Right cardiac atrium (tissue), 5 donors: Measurements from ENCODE around the gene ADAMTS2. TPM values are rescaled to one million over a fixed set of nuclear protein-coding genes. Genes with fewer than 3 reads are reported as not detected.

Experiments
- ATAC-seq, 2 donors: fragments of 200-7000 bp; cut with Tn5 transposase; one replicate each; pipeline versions ENCODE4 v1.8.0 to v1.9.1; 2020; ENCODE audit warnings: moderate library complexity in 2 of 2, mild to moderate bottlenecking in 1 of 2
- DNase-seq, 3 donors: peaks; one replicate each; pipeline ENCODE4 v3.0.0-alpha.2; 2020
- H3K27ac ChIP-seq: one replicate; pipeline ENCODE4 v1.5.1; 2013; ENCODE audit warnings: mild to moderate bottlenecking, low read length, control low read depth, moderate library complexity
- H3K27me3 ChIP-seq: one replicate; pipeline ENCODE4 v1.6.1; 2013; ENCODE audit not compliant: control insufficient read depth, insufficient read depth
- H3K4me1 ChIP-seq: one replicate; pipeline ENCODE4 v1.6.1; 2013; ENCODE audit warnings: low read length; ENCODE audit not compliant: control insufficient read depth, insufficient read depth
- H3K4me3 ChIP-seq: one replicate; pipeline ENCODE4 v1.5.1; 2013; ENCODE audit warnings: low read length, control low read depth
- H3K9me3 ChIP-seq: one replicate; pipeline ENCODE4 v1.6.1; 2013; ENCODE audit warnings: low read length; ENCODE audit not compliant: control insufficient read depth
- WGBS: extraction: QIAGEN DNeasy Blood & Tissue Kit; methylation state at CpG from one replicate; pipeline ENCODE4 v1.1.7; 2013; 5-methylcytosine and 5-hydroxymethylcytosine counted together
- intact Hi-C, 4 donors: fragments of 100-400 bp; cut with DNase I; formaldehyde crosslinking; loops; one replicate each; pipeline versions ENCODE4 v1.11.0 to v1.14.0; 2022 to 2023
- polyA plus RNA-seq: library from polyadenylated mRNA; stranded (reverse); fragments of 200-250 nt; gene quantifications from one replicate; pipeline ENCODE4 v1.2.3, GENCODE V29; 2013
- total RNA-seq, 4 donors: library from RNA; stranded (reverse); fragmentation: NEBNext Ultra II Directional; extraction: Animal tissue kit (Norgen Biotek cat#: 25700); gene quantifications; one replicate each; pipeline ENCODE4 v1.2.1, GENCODE V29; 2021
- donor health status: healthy with polysubstance abuse.
- donor health status: DM: no; HTN: yes; CAD: no.
- donor health status: DM: no; HTN: no; CAD: no.
- donor health status: DM: no; HTN: yes; CAD: no; lungs with severe emphysema.
- donor health status: DM: yes; HTN: yes; CAD: no.

The ADAMTS2 gene
- total and polyA plus RNA-seq, 5 donors, result 7.0 to 23.2 (median 14.7) TPM

- Histone ChIP-seq H3K27ac (no peak overlapping the region), H3K27me3 (no peaks in the 10 kb centered on the region), H3K4me1 (no peaks in the 10 kb centered on the region), H3K9me3 (no peaks in the 10 kb centered on the region), H3K4me3 (no peak overlapping the region)
- DNase-seq (peak; percentile 65 to 73 (median 72)), ATAC-seq (no peak)
- intact Hi-C loops, result no loop called here
- WGBS, result 79% methylated on average over 32 of the region's 32 CpGs
Measured at GRCh38 chr5:179322071-179323025, 22.9 kb downstream of the ADAMTS2 start.

- intact Hi-C loops, result no loop called here
- Histone ChIP-seq H3K27me3 (no peaks in the 10 kb centered on the region), H3K4me1 (peaks cover 2% of the 10 kb centered on the region), H3K4me3 (no peak overlapping the region), H3K27ac (no peak overlapping the region), H3K9me3 (no peaks in the 10 kb centered on the region)
- ATAC-seq (no peak), DNase-seq (peak; percentile 4 to 28 (median 5))
- WGBS, result 87% methylated on average over 13 of the region's 13 CpGs
Measured at GRCh38 chr5:179321206-179321987, 23.9 kb downstream of the ADAMTS2 start.

GRCh38 chr5:179319741-179320281 lies 25.4 kb downstream of the ADAMTS2 start:
- WGBS, result 30% methylated on average over 11 of the region's 11 CpGs
- Histone ChIP-seq H3K4me1 (peaks cover 2% of the 10 kb centered on the region), H3K9me3 (no peaks in the 10 kb centered on the region), H3K4me3 (no peak overlapping the region), H3K27me3 (no peaks in the 10 kb centered on the region), H3K27ac (no peak overlapping the region)
- intact Hi-C loops, result no loop called here
- ATAC-seq (peak in 1 of 2 donors; percentile 20), DNase-seq (peak; percentile 54 to 76 (median 74))

- Histone ChIP-seq H3K4me1 (peaks cover 2% of the 10 kb centered on the region), H3K27me3 (no peaks in the 10 kb centered on the region), H3K9me3 (no peaks in the 10 kb centered on the region), H3K4me3 (no peak overlapping the region), H3K27ac (no peak overlapping the region)
- WGBS, result 87% methylated on average over 8 of the region's 8 CpGs
- DNase-seq, result peak in 2 of 3 donors; percentile 5 to 24
- ATAC-seq, result no peak
- intact Hi-C loops, result no loop called here
Measured at GRCh38 chr5:179319123-179319522, 26.1 kb downstream of the ADAMTS2 start.

- peaks cover 2% of the 10 kb centered on the region for H3K4me1 ChIP-seq
- H3K27ac ChIP-seq, result no peak overlapping the region
- WGBS, result 56% methylated on average over 21 of the region's 21 CpGs
- no peaks in the 10 kb centered on the region for H3K27me3 ChIP-seq
- DNase-seq, result peak; percentile 38 to 77 (median 76)
- ATAC-seq, result no peak
- no peaks in the 10 kb centered on the region for H3K9me3 ChIP-seq
- no peak overlapping the region for H3K4me3 ChIP-seq
- intact Hi-C loops, result no loop called here
Measured at GRCh38 chr5:179318221-179318955, 26.9 kb downstream of the ADAMTS2 start.

- H3K9me3 ChIP-seq, result no peaks in the 10 kb centered on the region
- intact Hi-C loops, result no loop called here
- no peaks in the 10 kb centered on the region for H3K27me3 ChIP-seq
- no peak overlapping the region for H3K27ac ChIP-seq
- ATAC-seq (no peak), DNase-seq (peak; percentile 9 to 53 (median 48))
- 65% methylated on average over 19 of the region's 19 CpGs for WGBS
- H3K4me1 ChIP-seq, result peaks cover 2% of the 10 kb centered on the region
- no peak overlapping the region for H3K4me3 ChIP-seq
Measured at GRCh38 chr5:179317411-179318220, 27.6 kb downstream of the ADAMTS2 start.

- no peak for ATAC-seq
- H3K27me3 ChIP-seq, result no peaks in the 10 kb centered on the region
- no peaks in the 10 kb centered on the region for H3K9me3 ChIP-seq
- intact Hi-C loops, result no loop called here
- no peak overlapping the region for H3K27ac ChIP-seq
- peaks cover 2% of the 10 kb centered on the region for H3K4me1 ChIP-seq
- H3K4me3 ChIP-seq, result no peak overlapping the region
- peak; percentile 17 to 64 (median 49) for DNase-seq
- 35% methylated on average over 6 of the region's 6 CpGs for WGBS
Measured at GRCh38 chr5:179316982-179317381, 28.3 kb downstream of the ADAMTS2 start.

GRCh38 chr5:179316111-179316551 lies 29.1 kb downstream of the ADAMTS2 start:
- DNase-seq, result peak; percentile 18 to 55 (median 47)
- Histone ChIP-seq H3K4me3 (no peak overlapping the region), H3K4me1 (peaks cover 2% of the 10 kb centered on the region), H3K9me3 (no peaks in the 10 kb centered on the region), H3K27me3 (no peaks in the 10 kb centered on the region), H3K27ac (no peak overlapping the region)
- 55% methylated on average over 7 of the region's 7 CpGs for WGBS
- no peak for ATAC-seq
- intact Hi-C loops, result no loop called here

GRCh38 chr5:179315356-179315890 lies 29.8 kb downstream of the ADAMTS2 start:
- Histone ChIP-seq H3K4me1 (peaks cover 2% of the 10 kb centered on the region), H3K27ac (no peak overlapping the region), H3K9me3 (no peaks in the 10 kb centered on the region), H3K4me3 (no peak overlapping the region), H3K27me3 (no peaks in the 10 kb centered on the region)
- intact Hi-C loops, result no loop called here
- ATAC-seq (no peak), DNase-seq (peak in 2 of 3 donors; percentile 55 to 57)
- whole genome bisulfite sequencing, result 74% methylated on average over 16 of the region's 16 CpGs
